Left renal cortex interstitium (tissue), 4 donors: Measurements from ENCODE around the gene SRP68. TPM values are rescaled to one million over a fixed set of nuclear protein-coding genes. Genes with fewer than 3 reads are reported as not detected.

Experiments used
- DNase-seq, 4 donors: peaks; one replicate each; pipeline ENCODE4 v3.0.0-alpha.2; 2013; ENCODE audit warnings: low read depth in 4 of 4, low spot score in 2 of 4, missing footprints in 1 of 4
- polyA plus RNA-seq, 4 donors: library from polyadenylated mRNA; unstranded; fragments of 120-200 nt; gene quantifications; one replicate each; pipeline ENCODE4 v1.2.1, GENCODE V29; 2013; ENCODE audit not compliant: insufficient read length in 4 of 4

The SRP68 gene
- polyA plus RNA-seq, 4 donors, result 95.3 to 110 (median 101) TPM

- DNase-seq, result no peak
Measured at GRCh38 chr17:76004750-76005262, 67.5 kb downstream of the SRP68 start.

DNA sequence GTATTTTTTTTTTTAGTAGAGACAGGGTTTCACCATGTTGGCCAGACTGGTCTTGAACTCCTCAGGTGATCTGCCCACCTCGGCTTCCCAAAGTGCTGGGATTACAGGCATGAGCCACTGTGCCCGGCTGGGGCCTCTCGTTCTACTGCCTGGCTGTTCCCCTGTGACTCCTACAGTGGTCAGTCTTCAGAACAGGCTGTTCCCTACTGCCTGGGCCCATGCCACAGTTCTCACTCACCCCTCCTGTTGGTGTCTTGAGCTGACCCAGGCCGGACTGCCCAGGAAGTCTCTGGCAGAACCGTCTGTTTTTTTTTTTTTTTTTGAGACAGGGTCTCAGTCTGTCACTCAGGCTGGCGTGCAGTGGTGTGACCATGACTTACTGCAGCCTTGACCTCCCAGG is 68.4 kb downstream of the SRP68 start:
- no peak for DNase-seq

- DNase-seq, result no peak
Measured at GRCh38 chr17:76002100-76002499, 70.2 kb downstream of the SRP68 start.

GRCh38 chr17:76000755-76001521 is 71.4 kb downstream of the SRP68 start, which contains the start of gene CDK3:
Gene CDK3, plus strand, starts transcription at chr17:76000855. Its CDS starts 571 bp downstream, at chr17:76001426.
- no peak for DNase-seq

- no peak for DNase-seq
Measured at GRCh38 chr17:76000016-76000754, 72.1 kb downstream of the SRP68 start.

DNA sequence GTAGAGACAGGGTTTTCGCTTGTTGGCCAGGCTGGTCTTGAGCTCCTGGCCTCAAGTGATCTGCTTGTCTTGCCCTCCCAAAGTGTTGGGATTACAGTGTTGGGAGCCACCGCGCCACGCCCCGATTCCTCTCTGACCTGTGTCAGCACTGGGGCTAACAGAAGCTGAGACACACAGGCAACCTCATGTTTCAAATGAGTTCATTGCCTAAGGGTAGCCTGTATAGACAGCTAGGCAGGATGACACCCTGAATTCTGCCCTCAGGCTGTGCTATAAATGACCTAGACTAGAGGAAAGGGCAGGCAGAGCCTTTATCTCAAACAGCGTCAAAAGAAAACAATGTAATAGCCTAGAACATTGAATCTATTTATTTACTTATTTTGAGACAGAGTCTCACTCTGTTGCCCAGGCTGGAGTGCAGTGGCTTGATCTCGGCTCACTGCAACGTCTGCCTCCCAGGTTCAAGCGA is 74.0 kb downstream of the SRP68 start:
- no peak for DNase-seq

GRCh38 chr17:75996665-75997590 is 75.4 kb downstream of the SRP68 start:
- no peak for DNase-seq

GRCh38 chr17:75995385-75995925 is 76.9 kb downstream of the SRP68 start:
- DNase-seq, result no peak

DNA sequence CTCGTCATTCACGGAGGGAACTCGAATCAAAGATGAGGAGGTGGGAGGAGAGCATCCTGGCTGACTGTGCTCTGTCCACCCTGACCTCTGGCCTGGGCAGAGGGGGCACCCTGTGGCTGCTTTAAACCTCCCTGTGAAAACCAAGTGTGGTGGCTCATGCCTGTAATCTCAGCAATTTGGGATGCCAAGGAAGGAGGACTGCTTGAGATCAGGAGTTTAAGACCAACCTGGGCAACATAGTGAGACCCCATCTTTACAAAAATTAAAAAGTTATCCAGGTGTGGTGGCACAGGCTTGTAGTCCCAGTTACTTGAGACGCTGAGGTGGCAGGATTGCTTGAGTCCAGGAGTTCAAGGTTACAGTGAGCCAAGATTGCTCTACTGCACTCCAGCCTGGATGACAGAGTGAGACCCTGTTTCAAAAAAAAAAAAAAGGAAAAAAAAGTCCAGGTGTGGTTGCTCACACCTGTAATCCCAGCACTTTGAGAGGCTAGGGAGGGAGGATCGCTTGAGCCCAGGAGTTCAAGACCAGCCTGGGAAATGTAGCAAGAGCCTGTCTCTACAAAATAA is 77.4 kb downstream of the SRP68 start:
- DNase-seq, result no peak

GRCh38 chr17:75991396-75991795 is 80.9 kb downstream of the SRP68 start:
- no peak for DNase-seq

Other genes starting within 250 kb of the SRP68 start
- gene UNC13D, start 228.1 kb downstream of the SRP68 start, polyA plus RNA-seq, result 1 to 10 TPM; 4.1 to 7.7 (median 5.7) TPM
- gene WBP2, start 217.2 kb downstream of the SRP68 start, polyA plus RNA-seq, result 10 to 100 TPM; 79.8 to 92.5 (median 84.8) TPM
- gene TRIM47, start 193.9 kb downstream of the SRP68 start, polyA plus RNA-seq, result 1 to 10 TPM; 5.6 to 7.5 (median 6.6) TPM
- gene TRIM65, start 175.6 kb downstream of the SRP68 start, polyA plus RNA-seq, result 10 to 100 TPM; 12.2 to 19.6 (median 15.9) TPM
- 100 to 1,000 TPM in 2 of 4 donors, 10 to 100 TPM in 2; 72.9 to 113 (median 94.0) TPM for gene MRPL38, start 167.6 kb downstream of the SRP68 start, polyA plus RNA-seq
- 10 to 100 TPM in 2 of 4 donors, 1 to 10 TPM in 2; 5.5 to 16.9 (median 10.8) TPM for gene FBF1, start 131.5 kb downstream of the SRP68 start, polyA plus RNA-seq
- gene ACOX1, start 93.4 kb downstream of the SRP68 start, polyA plus RNA-seq, result 10 to 100 TPM; 28.2 to 37.6 (median 36.2) TPM
- 10 to 100 TPM; 19.0 to 32.8 (median 27.4) TPM for gene TEN1, start 93.3 kb downstream of the SRP68 start, polyA plus RNA-seq
- gene CDK3, start 71.7 kb downstream of the SRP68 start, polyA plus RNA-seq, result 10 to 100 TPM in 2 of 4 donors, 1 to 10 TPM in 2; 8.1 to 28.0 (median 15.3) TPM
- 10 to 100 TPM; 15.1 to 26.1 (median 22.9) TPM for gene EVPL, start 45.2 kb downstream of the SRP68 start, polyA plus RNA-seq
- gene GALR2, start 2.3 kb upstream of the SRP68 start, polyA plus RNA-seq, result under 1 TPM; 0.25 to 0.88 (median 0.26) TPM
- 10 to 100 TPM; 14.3 to 25.9 (median 21.9) TPM for gene ZACN, start 6.7 kb upstream of the SRP68 start, polyA plus RNA-seq
- gene EXOC7, start 31.3 kb upstream of the SRP68 start, polyA plus RNA-seq, result 100 to 1,000 TPM; 151 to 179 (median 158) TPM
- 10 to 100 TPM; 16.4 to 30.7 (median 25.9) TPM for gene FOXJ1, start 68.7 kb upstream of the SRP68 start, polyA plus RNA-seq
- 10 to 100 TPM; 22.0 to 39.1 (median 28.8) TPM for gene RNF157, start 168.0 kb upstream of the SRP68 start, polyA plus RNA-seq
- gene UBALD2, start 192.8 kb upstream of the SRP68 start, polyA plus RNA-seq, result 10 to 100 TPM; 29.0 to 60.6 (median 49.1) TPM
- gene QRICH2, start 235.8 kb upstream of the SRP68 start, polyA plus RNA-seq, result 10 to 100 TPM in 2 of 4 donors, 1 to 10 TPM in 2; 4.3 to 11.1 (median 8.3) TPM